Psoas muscle (tissue), 8 donors: Measurements from ENCODE around the gene PSMD12. TPM values are rescaled to one million over a fixed set of nuclear protein-coding genes. Genes with fewer than 3 reads are reported as not detected.

Experiments
- ATAC-seq, 4 donors: fragments of 200-7000 bp; cut with Tn5 transposase; one replicate each; pipeline ENCODE4 v1.9.1; 2020; ENCODE audit warnings: moderate library complexity in 3 of 4, mild to moderate bottlenecking in 2 of 4
- DNase-seq, 2 donors: peaks; one replicate each; pipeline ENCODE4 v3.0.0-alpha.2; 2020
- H3K27ac ChIP-seq: fragments of 200-600 bp; one replicate; pipeline ENCODE4 v1.8.0; 2022
- H3K27me3 ChIP-seq, 3 donors: fragments of 200-600 bp in 1 of 3; one replicate each; pipeline versions ENCODE4 v1.6.1 to v1.8.0; 2013 to 2022; ENCODE audit warnings: low read length in 2 of 3, mild to moderate bottlenecking in 2 of 3, moderate library complexity in 1 of 3; ENCODE audit not compliant: insufficient read depth in 3 of 3
- H3K36me3 ChIP-seq, 2 donors: fragments of 200-600 bp in 1 of 2; one replicate each; pipeline versions ENCODE4 v1.6.1 to v1.8.0; 2013 to 2022; ENCODE audit warnings: low read depth in 1 of 2, mild to moderate bottlenecking in 1 of 2, moderate library complexity in 1 of 2; ENCODE audit not compliant: insufficient read depth in 1 of 2
- H3K4me1 ChIP-seq: fragments of 200-600 bp; one replicate; pipeline ENCODE4 v1.8.0; 2022
- H3K4me3 ChIP-seq: fragments of 200-600 bp; one replicate; pipeline ENCODE4 v1.8.0; 2022; ENCODE audit warnings: mild to moderate bottlenecking
- H3K9me3 ChIP-seq: fragments of 200-600 bp; one replicate; pipeline ENCODE4 v1.8.0; 2022
- WGBS, 3 donors: extraction: QIAGEN DNeasy Blood & Tissue Kit; methylation state at CpG; one replicate each; pipeline versions ENCODE4 v1.1.6 to v1.1.7; 2013; 5-methylcytosine and 5-hydroxymethylcytosine counted together
- intact Hi-C, 2 donors: fragments of 100-400 bp; cut with DNase I; formaldehyde crosslinking; loops; one replicate each; pipeline versions ENCODE4 v1.11.0 to v1.14.2; 2022
- polyA plus RNA-seq, 3 donors: library from polyadenylated mRNA; stranded (reverse); fragments of 200-250 nt; gene quantifications; one replicate each; pipeline ENCODE4 v1.2.3, GENCODE V29; 2013
- total RNA-seq, 4 donors: library from RNA; stranded (reverse); fragmentation: NEBNext Ultra II Directional in 2 of 4; extraction: Animal tissue kit (Norgen Biotek cat#: 25700) in 2 of 4; gene quantifications; one replicate each; pipeline versions ENCODE4 v1.2.1 to v1.2.4, GENCODE V29; 2021 to 2023
- TF ChIP-seq, protein P1 (sequence below): fragments of 200-600 bp; IDR thresholded peaks from one replicate; pipeline ENCODE4 v1.8.0; 2022; ENCODE audit warnings: antibody characterized with exemption
- donor health status: healthy with polysubstance abuse.
- donor health status: DM: no; HTN: no; CAD: no; lungs with moderate emphysema.
- donor health status: Bipolar disorder and iron deficiency.
- donor health status: healthy.
- donor health status: DM: yes; HTN: yes; CAD: no.
- donor health status: DM: no; HTN: no; CAD: no.
- donor health status: DM: no; HTN: no; CAD: no.
- donor health status: DM: yes; HTN: yes; CAD: no.

Gene PSMD12
- total and polyA plus RNA-seq, 7 donors = 66.6 to 281 (median 121) TPM

DNA sequence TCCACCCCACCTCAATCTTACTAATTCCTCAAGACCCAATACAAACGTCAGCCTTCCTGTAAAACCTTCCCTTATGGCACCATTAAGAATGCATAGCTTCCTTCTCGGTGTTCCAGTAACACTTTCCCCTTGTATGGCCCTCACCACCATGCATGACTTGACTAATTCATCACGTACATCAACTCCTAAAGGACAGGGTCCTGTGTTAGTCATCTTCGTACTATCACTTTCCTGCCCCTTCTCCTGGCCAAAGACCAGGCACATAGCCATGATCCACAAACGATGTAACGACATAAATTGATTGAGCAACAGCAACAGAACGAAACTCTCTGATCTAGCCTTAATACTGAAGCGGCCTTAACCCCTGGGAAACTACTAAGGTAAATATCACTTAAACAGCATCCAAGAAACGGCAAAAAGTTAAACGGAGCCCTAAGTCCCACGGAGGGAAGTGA, 612 bp downstream of the PSMD12 start:
- 0% methylated on average over 11 of the region's 11 CpGs for WGBS, 3 donors
- no peak for DNase-seq
- peak; percentile 62 to 84 (median 80) for ATAC-seq
- Histone ChIP-seq H3K9me3 (no peaks in the 10 kb centered on the region), H3K27ac (peak overlapping the region; percentile 97), H3K4me3 (peak overlapping the region; percentile 81), H3K27me3 (no peaks in the 10 kb centered on the region), H3K4me1 (peaks cover 41% of the 10 kb centered on the region), H3K36me3 (peaks cover 0 to 13% of the 10 kb centered on the region in 2 donors)
- TF ChIP-seq, protein P1, sequence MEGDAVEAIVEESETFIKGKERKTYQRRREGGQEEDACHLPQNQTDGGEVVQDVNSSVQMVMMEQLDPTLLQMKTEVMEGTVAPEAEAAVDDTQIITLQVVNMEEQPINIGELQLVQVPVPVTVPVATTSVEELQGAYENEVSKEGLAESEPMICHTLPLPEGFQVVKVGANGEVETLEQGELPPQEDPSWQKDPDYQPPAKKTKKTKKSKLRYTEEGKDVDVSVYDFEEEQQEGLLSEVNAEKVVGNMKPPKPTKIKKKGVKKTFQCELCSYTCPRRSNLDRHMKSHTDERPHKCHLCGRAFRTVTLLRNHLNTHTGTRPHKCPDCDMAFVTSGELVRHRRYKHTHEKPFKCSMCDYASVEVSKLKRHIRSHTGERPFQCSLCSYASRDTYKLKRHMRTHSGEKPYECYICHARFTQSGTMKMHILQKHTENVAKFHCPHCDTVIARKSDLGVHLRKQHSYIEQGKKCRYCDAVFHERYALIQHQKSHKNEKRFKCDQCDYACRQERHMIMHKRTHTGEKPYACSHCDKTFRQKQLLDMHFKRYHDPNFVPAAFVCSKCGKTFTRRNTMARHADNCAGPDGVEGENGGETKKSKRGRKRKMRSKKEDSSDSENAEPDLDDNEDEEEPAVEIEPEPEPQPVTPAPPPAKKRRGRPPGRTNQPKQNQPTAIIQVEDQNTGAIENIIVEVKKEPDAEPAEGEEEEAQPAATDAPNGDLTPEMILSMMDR = no peak
- intact Hi-C loops = loop anchor here (10.0 kb wide), 2 partner anchors 459 to 739 kb away; partner anchors contain the start of gene BPTF (in 1 of the 2)

DNA sequence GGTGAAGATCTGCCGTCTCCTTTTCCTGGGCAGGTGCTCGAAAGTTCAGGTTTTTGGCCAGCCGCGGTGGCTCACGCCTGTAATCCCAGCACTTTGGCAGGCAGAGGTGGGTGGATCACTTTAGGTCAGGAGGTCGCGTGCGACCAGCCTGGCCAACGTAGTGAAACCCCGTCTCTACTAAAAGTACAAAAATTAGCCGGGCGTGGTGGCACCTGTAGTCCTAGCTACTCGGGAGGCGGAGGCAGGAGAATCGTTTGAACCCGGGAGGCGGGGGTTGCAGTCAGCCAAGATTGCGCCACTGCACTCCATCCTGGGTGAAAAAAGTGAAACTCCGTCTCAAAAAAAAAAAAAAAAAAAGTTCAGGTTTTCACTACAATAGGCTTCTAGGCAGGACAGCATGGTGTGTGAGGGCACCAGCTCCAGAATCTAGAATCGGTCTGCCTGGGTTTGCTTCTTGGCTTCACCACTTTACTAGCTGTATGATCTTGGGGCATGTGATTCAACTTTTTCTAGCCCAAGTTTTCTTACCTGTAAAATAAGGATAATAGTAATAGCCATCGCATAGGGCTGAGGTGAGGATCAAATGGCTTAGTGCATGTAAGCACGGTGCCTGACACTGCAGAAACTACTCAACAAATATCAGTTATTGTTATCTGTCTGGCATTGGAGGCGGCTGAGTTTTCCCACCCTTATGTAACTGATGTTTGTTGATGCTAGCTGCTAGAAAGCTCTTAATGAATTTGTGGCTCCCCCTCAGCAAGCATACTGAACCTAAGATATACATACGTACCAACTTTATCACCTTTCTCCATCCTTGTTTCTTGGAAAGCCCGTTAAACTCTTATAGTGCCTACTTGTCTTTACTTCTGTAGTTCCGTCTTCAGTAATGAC, 1.3 kb downstream of the PSMD12 start:
- H3K4me1 ChIP-seq = peaks cover 48% of the 10 kb centered on the region
- peak overlapping the region; percentile 81 for H3K4me3 ChIP-seq
- 22 to 41% (median 29%) methylated on average over 26 of the region's 26 CpGs for WGBS, 3 donors
- peaks cover 3 to 20% of the 10 kb centered on the region in 2 donors for H3K36me3 ChIP-seq
- H3K27me3 ChIP-seq = no peaks in the 10 kb centered on the region
- TF ChIP-seq, protein P1 = no peak
- DNase-seq = peak in 1 of 2 donors; percentile 61
- ATAC-seq = peak in 1 of 4 donors; percentile 37
- peak overlapping the region; percentile 97 for H3K27ac ChIP-seq
- H3K9me3 ChIP-seq = no peaks in the 10 kb centered on the region
- intact Hi-C loops = loop anchor here (10.0 kb wide), 2 partner anchors 460 to 740 kb away; partner anchors contain the start of gene BPTF (in 1 of the 2)

DNA sequence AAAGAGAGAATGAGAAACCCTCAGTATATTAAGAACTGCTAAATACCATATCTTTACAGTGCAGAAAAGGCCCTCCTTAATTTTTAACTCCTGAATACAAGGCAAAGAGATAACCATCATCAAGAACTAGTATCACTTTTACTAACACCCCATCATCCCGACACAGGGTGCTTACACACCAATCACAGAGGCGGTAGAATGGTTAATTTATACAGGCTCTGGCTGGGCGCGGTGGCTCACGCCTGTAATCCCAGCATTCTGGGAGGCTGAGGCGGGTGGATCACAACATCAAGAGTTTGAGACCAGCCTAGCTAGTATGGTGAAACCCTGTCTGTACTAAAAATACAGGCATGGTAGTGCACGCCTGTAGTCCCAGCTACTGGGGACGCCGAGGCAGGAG, 4.2 kb downstream of the PSMD12 start:
- peaks cover 8 to 37% of the 10 kb centered on the region in 2 donors for H3K36me3 ChIP-seq
- ATAC-seq = no peak
- TF ChIP-seq, protein P1 = no peak
- peak overlapping the region; percentile 2 for H3K4me3 ChIP-seq
- no peak overlapping the region for H3K27ac ChIP-seq
- no peaks in the 10 kb centered on the region for H3K9me3 ChIP-seq
- H3K27me3 ChIP-seq = no peaks in the 10 kb centered on the region
- no peak for DNase-seq
- peaks cover 67% of the 10 kb centered on the region for H3K4me1 ChIP-seq
- intact Hi-C loops = loop anchor here (10.0 kb wide), 2 partner anchors 463 to 743 kb away; partner anchors contain the start of gene BPTF (in 1 of the 2)
- 78 to 93% (median 84%) methylated on average over 9 of the region's 9 CpGs for WGBS, 3 donors

DNA sequence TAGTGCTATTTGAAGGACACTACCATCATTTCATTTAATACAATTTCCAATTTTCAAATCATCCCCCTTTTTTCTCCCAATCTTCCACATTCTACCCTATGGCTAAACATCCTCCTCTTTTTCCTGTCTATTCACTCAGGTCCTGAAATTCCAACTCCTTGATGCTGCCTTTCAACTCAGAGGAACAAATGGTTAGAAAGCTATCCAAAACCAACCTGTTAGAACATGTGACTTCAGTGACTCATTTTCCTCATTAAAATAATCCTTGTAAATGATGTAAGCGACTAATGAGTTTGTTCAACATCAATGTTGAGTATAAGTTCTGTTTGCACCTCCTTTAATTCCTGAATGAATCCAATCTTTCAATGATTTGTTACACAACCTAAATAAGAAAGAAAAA, 5.5 kb downstream of the PSMD12 start:
- no peak for ATAC-seq
- WGBS, 3 donors = 88 to 95% (median 89%) methylated on average over 1 of the region's 1 CpG
- H3K27me3 ChIP-seq = no peaks in the 10 kb centered on the region
- TF ChIP-seq, protein P1 = no peak
- DNase-seq = no peak
- no peak overlapping the region for H3K4me3 ChIP-seq
- peaks cover 10 to 50% of the 10 kb centered on the region in 2 donors for H3K36me3 ChIP-seq
- peak overlapping the region; percentile 59 for H3K27ac ChIP-seq
- peaks cover 67% of the 10 kb centered on the region for H3K4me1 ChIP-seq
- no peaks in the 10 kb centered on the region for H3K9me3 ChIP-seq
- intact Hi-C loops = loop anchor here (10.0 kb wide), 2 partner anchors 464 to 744 kb away; partner anchors contain the start of gene BPTF (in 1 of the 2)
